Stimulated activated CD4-positive, alpha-beta T cell treated with anti-CD3 and anti-CD28 coated beads, Interleukin-4, amount 100 ng/mL, for 4 hours (primary cell): ENCODE results near the gene PIAS1.
"Not testable (repeated sequence)": the region's sequence is repeated elsewhere in the genome, so short reads cannot be mapped to it uniquely, and the experiment has no call there.

Experiments
- DNase-seq, 2 experiments: peaks; one replicate each; pipeline ENCODE4 v3.0.0-alpha.2; 2020

Gene PIAS1

GRCh38 chr15:68186671-68187397, 132.7 kb downstream of the PIAS1 start:
- no peak for DNase-seq

GRCh38 chr15:68187559-68187958, 133.4 kb downstream of the PIAS1 start:
- no peak for DNase-seq

- no peak for DNase-seq
These were observed 134.5 kb downstream of the PIAS1 start for GRCh38 chr15:68188647-68189046.

GRCh38 chr15:68190048-68190447, 135.9 kb downstream of the PIAS1 start:
- DNase-seq = no peak

DNA sequence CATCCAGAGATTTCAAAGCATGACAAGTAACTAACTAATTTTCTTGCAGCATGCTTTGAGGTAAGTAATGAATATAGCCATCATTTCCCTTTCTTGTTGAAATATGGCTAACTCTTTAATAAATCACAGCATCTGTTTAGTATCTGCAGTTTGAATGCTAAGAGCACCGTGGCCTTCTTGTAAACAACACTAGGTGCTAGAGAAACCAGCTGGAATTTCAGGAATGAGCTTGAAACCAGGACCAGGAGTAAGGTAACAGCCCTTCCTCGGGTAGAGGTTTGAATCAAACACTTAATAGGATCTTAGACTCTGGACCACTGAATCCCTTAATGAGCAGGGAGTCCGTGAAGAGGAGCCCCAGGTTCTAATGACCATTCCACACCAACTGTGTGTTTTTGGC, 137.4 kb downstream of the PIAS1 start:
- no peak for DNase-seq

DNA sequence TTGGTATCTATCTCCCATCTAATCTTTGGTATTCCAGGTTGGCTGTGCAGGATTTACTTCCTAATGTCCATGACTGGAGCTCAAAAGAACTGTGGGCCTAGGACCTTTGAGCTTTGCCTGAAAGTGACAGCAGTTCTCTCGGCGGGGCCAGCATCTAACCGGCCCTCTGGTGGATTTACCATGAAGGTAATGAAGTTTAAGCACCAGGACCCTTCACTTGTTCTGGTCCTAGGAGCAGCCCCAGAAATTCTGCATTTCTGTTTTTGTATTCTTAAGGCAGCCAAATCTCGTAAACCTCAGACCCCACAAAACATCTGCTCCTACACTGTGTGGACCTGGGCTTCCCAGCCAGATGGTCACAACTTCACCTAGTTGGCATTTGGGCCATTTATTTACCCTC, 138.0 kb downstream of the PIAS1 start:
- DNase-seq = no peak

DNA sequence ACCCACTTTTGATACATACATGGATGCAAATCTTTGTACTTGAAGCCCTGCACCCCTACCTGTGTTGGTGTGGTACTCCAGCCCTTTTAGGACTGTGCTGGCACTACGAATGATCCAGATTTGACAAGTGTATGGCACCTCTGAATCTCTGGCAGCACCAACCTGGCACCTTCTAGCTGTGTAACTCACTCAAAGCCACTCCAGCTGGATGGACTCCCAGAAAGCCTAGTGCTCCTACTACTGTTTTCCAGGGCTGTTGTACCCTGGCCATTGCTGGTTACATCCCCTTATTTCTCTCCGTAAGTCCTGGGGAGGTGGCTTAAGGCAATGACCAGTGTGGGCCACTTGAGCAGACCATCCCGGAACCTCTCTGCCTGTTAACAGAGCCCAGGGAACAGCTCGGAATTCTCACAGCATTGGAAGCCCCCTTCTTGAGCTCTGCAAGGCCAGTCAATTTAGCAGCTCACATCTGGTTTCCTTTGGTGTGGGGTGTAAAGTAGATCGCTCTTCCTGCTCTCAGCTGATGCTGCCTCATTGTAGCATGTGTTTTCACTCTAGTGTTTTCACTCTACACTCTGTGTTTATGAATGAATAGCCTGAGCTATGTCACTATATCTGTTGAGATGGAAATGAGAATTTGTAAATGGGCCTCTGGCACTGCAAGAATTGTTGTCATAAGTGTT, 138.8 kb downstream of the PIAS1 start:
- DNase-seq = no peak

DNA sequence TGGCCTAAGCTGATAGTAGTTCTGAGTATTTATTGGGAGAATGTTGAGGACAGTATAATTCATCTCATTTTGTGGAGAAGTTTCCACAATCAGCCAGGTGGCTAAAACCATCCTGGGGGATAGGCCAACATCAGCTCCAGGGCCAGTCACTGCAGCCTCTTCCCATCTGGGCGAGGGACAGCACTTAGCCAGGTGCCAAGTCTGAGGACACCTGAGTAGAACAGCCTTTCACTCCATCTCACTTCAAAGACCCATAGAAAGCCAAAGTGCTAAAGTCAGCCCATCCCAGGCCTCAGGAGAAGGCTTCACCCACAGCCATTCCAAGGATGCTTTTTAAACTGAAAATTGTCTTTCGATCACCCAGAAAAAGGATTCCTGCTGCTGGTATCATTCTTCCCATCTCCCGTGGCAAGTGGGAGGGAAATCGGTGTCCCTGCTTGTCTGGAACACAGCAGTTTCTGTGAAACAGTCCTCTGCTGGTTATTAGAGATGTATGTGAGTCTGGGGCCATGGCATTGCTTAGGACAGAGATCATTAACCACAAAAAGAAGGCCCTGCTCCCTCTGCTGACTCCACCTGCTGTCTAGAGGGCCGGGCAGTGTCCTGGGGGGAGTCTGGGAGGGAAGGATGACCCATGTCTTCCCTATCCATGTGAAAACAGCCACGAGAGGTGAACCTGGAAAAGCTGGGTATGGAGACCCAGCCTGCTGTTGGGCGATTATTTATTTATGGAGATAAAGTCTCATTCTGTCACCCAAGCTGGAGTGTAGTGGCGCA, 141.4 kb downstream of the PIAS1 start:
- DNase-seq = no peak

DNA sequence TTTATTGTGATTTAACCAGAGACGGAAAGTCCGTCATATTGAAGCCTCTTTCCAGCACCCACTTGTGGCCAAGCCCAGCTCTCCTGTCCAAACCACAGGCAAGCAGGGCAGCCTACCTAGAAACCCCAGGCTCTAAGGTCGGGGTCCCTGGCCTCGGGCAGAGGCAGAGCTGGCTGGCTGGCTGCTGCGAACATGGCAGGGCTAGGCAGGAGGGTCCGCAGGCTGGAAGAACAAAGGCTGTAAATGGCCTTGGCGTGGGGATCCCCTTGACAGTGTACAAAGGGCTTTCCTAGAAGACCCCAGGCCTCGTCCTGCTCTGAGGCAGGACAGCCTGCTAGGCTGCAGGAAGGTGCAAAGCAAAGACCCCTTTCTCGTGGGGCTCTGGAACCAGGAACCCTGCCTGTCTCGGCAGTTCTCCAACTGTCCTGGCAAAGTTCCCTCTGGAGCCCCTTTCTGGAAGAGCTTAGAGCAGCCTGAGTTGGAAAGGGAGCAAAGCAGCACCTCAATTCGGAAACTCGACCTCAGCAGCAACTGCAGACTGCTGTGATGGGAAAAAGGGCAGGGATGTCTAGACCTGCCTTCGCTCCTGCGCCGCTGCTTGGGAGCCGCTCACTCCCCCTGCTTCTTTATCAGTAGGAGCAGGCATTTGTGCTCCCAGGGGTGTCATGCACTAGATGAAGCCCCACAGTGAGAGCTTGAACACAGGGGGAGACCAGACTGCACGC, 142.5 kb downstream of the PIAS1 start:
- no peak for DNase-seq

DNA sequence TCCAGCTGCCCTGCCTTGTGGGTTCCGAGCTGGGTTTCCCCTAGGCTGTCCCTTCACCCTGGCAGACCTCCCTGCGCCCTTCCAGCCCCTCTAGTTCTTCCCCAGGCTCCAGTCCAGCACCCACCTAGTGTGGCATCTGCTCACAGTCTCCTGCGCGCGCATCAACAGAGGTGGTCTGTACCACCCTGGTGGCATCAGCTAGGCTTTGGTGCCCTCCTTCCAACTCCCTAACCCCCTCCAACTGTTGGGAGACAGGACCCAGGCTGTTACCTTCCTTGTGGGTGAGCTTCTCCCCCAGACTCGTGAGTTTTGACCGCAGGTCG, 143.0 kb downstream of the PIAS1 start:
- no peak for DNase-seq

DNA sequence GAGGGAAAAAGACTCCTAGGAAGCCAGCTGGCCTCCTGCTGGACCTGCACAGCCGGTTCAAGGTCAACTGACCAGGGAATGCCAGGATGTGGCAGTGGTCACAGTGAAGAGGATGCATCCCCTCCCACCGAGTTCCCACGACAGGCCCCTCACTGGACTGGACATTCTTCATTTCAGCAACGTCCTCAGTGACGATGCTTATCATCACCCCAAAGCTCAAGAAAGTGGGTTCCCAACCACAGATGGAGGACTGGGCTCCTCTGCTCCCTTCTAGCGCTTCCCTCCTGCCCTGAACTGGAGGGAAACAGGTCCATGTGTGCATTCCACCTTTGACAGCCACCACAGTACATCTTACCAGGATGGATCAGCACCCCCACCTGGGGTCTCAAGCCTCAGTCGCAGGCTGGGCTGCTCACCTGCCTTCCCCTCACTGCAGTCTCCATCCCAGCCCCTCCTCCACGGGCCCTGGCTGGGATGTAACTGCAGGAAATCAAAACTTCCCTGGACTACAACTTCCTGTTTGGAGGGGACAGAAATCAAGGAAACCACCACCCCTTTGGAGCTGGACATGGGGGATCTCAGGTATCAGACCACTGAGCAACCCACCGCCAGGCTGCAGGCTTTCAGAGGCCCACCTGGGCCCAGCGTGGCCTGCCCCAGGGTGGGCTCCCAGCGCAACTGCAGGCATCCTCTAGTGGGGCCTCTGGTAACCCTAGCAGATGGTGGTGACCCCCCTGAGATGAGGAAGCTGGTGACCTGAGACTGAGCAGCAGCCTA, 143.7 kb downstream of the PIAS1 start:
- no peak for DNase-seq

GRCh38 chr15:68199340-68199739, 145.2 kb downstream of the PIAS1 start:
- DNase-seq = no peak

GRCh38 chr15:68200016-68200861, 146.1 kb downstream of the PIAS1 start:
- DNase-seq = no peak

DNA sequence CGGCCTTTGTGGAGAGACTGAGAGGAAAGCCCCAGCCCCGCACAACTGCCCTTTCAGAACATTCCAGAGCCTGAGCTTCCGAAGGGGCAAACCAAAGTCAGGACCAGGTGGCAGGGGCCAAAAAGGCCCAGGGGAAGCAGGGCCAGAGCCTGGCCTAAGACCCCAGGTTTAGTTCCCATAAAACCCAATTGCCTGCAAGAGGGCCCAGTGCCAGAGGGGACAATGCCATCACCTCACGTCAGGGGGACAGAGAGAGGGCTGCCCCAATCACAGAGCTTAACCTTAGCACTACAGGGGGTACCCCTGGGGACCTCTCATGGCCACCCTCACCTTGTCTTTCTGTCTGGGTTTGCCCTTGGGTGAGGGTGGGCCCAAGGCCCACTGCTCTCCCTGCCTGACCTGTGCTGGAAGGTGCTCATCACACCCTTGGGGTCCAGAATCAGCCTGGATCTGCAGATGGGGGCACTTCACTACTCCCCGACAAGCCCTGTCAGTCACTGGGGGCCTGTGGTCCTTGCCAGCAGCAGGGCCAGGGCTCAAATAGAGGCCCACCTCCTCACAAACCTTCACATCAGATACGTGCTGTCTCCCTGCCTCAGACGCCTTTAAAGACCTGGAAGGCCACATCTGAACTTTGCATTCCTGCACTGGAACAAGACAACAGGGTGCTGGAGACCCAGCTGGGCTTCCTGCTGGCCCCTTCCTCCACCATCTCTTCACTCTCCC, 147.2 kb downstream of the PIAS1 start:
- no peak for DNase-seq

- DNase-seq = no peak
These were observed 147.8 kb downstream of the PIAS1 start for GRCh38 chr15:68201879-68202261.

DNA sequence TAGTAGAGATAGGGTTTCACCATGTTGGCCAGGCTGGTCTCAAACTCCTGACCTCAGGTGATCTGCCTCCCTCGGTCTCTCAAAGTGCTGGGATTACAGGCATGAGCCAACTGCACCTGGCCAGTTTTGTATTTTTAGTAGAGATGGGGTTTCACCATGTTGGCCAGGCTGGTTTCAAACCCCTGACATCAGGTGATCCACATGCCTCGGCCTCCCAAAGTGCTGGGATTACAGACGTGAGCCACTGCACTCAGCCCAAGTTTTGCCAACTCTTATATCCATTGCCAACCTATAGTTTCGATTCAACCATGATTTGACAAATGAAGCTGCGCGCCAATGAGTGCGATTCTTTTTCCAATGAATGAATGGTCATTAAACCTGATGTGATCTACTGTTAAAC, 148.9 kb downstream of the PIAS1 start:
- DNase-seq = not testable (repeated sequence)

GRCh38 chr15:68203486-68203885, 149.4 kb downstream of the PIAS1 start:
- DNase-seq = no peak

GRCh38 chr15:68203956-68204355, 149.8 kb downstream of the PIAS1 start:
- DNase-seq = no peak

DNA sequence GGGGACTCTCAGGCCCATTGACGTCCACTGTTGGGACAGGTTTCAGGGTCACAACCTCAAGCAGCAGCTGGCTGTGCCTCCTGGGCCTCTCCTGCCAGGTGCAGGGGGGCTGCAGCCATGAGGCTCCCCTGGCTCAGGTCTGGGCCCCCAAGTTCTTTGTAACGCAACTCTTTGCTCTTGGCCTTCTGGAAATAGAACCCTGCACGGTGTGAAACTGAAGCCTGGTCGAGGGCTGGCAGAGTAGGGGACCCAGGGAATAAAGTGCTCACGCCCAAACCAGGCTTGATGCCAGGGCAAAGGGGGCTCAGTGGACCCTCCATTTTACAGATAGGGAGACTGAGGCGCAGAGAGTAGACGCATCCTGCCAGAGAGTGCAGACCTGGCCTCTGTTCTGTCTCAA, 150.2 kb downstream of the PIAS1 start:
- DNase-seq = no peak

DNA sequence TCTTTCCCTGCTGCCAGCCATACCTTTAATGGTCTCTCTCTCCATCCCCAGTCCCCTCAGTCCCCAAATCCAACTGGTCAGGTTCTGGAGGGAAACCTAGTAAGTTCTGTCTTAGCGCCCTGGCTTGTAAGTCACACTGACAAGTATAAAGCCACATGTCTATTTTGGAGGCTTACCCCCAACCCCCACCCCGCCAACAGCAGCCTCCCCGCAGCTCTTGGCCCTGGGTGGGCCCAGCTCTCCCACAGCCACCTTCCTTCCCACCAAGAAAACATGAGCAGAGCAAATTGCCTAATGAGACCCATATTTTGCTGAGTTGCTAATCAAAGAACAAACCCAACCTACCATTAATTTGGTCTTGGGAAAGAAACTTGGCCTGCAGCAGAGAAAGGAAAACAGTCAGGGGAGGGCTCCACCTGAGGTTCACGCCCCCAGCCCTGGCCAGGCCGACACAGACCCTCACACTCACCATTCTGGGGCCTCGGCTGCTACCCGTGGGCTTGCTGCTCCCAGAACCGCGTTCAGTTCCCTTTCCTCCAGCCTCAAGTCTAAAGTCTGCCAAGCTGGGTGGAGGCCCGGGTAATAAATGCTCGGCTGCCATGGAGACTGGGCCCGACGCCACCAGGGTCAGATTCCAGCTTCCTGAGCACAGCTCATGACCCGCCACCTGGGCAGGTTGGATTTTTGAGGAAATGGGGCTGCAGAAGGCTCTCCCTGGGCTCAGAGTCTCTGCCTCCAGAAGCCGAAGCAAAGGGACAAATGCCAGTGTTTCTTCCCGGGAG, 150.9 kb downstream of the PIAS1 start, which contains the start of gene CALML4:
CALML4 (minus strand) TSS at position 557 of the 782 bp plus-strand sequence; CDS start at position 472, 85 bp downstream.
- no peak for DNase-seq
